ENCODE data around the gene FRMD4A. TPM values are rescaled to one million over a fixed set of nuclear protein-coding genes. Genes with fewer than 3 reads are reported as not detected.

FRMD4A gene
- total RNA-seq, 2 donors from 2014 or later, result 22.3 to 22.4 TPM

DNA sequence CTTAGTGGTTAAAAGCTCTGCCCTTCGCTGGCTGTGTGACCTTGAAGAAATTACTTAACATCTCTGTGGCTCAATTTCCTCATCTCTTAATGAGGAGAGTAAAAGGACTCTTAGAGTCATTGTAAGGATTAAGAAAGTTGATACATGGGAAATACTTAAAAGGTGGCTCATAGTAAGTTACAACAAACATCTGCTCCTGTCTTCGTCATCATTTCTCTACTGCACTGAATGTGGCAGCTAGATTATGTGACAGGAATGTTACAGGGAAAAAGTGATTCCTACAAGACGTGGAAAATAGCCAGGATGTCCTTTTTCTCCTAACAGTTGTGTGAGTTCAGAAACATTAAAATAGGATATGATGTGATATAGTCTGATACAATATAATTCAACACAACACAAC lies 184.7 kb downstream of the FRMD4A start:
- TF ChIP-seq, protein P1, sequence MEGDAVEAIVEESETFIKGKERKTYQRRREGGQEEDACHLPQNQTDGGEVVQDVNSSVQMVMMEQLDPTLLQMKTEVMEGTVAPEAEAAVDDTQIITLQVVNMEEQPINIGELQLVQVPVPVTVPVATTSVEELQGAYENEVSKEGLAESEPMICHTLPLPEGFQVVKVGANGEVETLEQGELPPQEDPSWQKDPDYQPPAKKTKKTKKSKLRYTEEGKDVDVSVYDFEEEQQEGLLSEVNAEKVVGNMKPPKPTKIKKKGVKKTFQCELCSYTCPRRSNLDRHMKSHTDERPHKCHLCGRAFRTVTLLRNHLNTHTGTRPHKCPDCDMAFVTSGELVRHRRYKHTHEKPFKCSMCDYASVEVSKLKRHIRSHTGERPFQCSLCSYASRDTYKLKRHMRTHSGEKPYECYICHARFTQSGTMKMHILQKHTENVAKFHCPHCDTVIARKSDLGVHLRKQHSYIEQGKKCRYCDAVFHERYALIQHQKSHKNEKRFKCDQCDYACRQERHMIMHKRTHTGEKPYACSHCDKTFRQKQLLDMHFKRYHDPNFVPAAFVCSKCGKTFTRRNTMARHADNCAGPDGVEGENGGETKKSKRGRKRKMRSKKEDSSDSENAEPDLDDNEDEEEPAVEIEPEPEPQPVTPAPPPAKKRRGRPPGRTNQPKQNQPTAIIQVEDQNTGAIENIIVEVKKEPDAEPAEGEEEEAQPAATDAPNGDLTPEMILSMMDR (conservative IDR thresholded peaks at IDR 0.05), result no peak
- no peak overlapping the region for H3K27ac Mint-ChIP-seq
- no peak overlapping the region for H3K27ac ChIP-seq (ENCODE audit: low read depth, low read length)
- no peaks in the 10 kb centered on the region for H3K4me1 ChIP-seq (ENCODE audit: control insufficient read depth, insufficient read depth, low read length)
- H3K4me3 Mint-ChIP-seq, result no peak overlapping the region
- H3K9me3 ChIP-seq (ENCODE audit: control insufficient read depth, low read length), result no peaks in the 10 kb centered on the region
- no peaks in the 10 kb centered on the region for H3K4me1 Mint-ChIP-seq
- H3K36me3 Mint-ChIP-seq (ENCODE audit: low read depth), result no peaks in the 10 kb centered on the region
- 92 to 100% methylated on average over 2 to 3 of the region's 3 CpGs for WGBS, 2 experiments (ENCODE audit: insufficient coverage in 1 of 2, insufficient read length in 1 of 2)
- H3K4me3 ChIP-seq (ENCODE audit: low read length), result no peak overlapping the region
- no peak overlapping the region for H3K9ac ChIP-seq (ENCODE audit: extremely low read depth, low read length, poor library complexity, severe bottlenecking)
- no peak for DNase-seq
- no peaks in the 10 kb centered on the region for H3K9me3 Mint-ChIP-seq
- H3K27me3 Mint-ChIP-seq (ENCODE audit: insufficient read depth), result no peaks in the 10 kb centered on the region
- H3K36me3 ChIP-seq (ENCODE audit: control insufficient read depth, insufficient read depth, low read length), result no peaks in the 10 kb centered on the region
- H3K27me3 ChIP-seq (ENCODE audit: control insufficient read depth, insufficient read depth, low read length, poor library complexity, severe bottlenecking), result no peaks in the 10 kb centered on the region

DNA sequence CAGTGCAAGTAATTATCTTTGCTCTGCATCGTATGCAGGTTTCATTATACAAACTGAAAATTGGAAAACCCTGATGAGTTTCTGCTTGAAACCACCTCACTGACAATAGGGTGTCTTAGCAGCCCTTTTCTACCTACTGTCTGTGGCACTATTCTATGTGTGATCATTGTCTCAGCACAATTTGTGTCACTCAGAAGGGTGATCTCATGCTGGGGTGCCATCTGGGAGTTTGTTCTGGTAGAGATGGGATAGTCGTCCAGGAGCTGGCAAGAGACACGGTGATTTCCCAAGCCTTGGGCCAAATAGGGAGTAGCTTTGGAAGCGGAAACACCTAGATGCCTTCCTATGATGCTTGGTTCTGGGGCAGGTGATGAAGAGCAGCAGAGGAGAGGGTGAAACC lies 186.3 kb downstream of the FRMD4A start:
- Histone ChIP-seq H3K36me3 (ENCODE audit: control insufficient read depth, insufficient read depth, low read length) (no peaks in the 10 kb centered on the region), H3K4me1 (ENCODE audit: control insufficient read depth, insufficient read depth, low read length) (no peaks in the 10 kb centered on the region), H3K9ac (ENCODE audit: extremely low read depth, low read length, poor library complexity, severe bottlenecking) (no peak overlapping the region), H3K27me3 (ENCODE audit: control insufficient read depth, insufficient read depth, low read length, poor library complexity, severe bottlenecking) (no peaks in the 10 kb centered on the region), H3K9me3 (ENCODE audit: control insufficient read depth, low read length) (no peaks in the 10 kb centered on the region), H3K27ac (ENCODE audit: low read depth, low read length) (no peak overlapping the region), H3K4me3 (ENCODE audit: low read length) (no peak overlapping the region)
- Mint-ChIP-seq H3K36me3 (ENCODE audit: low read depth) (no peaks in the 10 kb centered on the region), H3K9me3 (no peaks in the 10 kb centered on the region), H3K27ac (no peak overlapping the region), H3K4me3 (no peak overlapping the region), H3K27me3 (ENCODE audit: insufficient read depth) (no peaks in the 10 kb centered on the region), H3K4me1 (no peaks in the 10 kb centered on the region)
- TF ChIP-seq, protein P1 (conservative IDR thresholded peaks at IDR 0.05), result no peak
- no peak for DNase-seq
- 85 to 88% methylated on average over 4 of the region's 4 CpGs for WGBS, 2 experiments (ENCODE audit: insufficient coverage in 1 of 2, insufficient read length in 1 of 2)

DNA sequence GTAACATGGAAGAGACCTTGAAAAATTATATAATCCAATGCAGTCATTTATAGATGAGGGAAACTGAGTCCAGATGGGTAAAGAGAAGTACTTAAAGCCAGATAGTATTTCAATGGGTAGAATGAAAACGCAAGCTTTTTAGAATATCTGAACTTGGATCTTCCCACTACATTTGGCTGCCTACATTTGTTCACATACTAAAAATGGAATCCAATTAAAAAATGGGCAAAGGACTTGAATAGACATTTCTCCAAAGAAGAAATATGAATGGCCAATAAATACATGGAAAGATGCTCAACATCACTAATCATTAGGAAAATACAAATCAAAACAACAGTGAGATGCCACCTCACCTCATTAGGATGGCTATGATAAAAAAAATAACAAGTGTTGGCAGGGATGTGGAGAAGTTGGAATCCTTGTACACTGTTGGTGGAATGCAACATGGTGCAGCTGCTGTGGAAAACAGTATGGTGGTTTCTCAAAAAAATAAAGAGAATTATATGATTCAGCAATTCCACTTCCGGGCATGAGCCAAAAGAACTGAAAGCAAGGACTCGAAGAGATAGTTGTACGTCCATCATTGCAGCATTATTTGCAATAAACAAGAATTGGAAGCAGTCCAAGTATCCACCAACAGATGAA lies 188.0 kb downstream of the FRMD4A start:
- WGBS, 2 experiments (ENCODE audit: insufficient coverage in 1 of 2, insufficient read length in 1 of 2), result 79 to 87% methylated on average over 3 to 4 of the region's 4 CpGs
- no peaks in the 10 kb centered on the region for H3K9me3 Mint-ChIP-seq
- H3K36me3 Mint-ChIP-seq (ENCODE audit: low read depth), result no peaks in the 10 kb centered on the region
- Histone ChIP-seq H3K27ac (ENCODE audit: low read depth, low read length) (no peak overlapping the region), H3K4me1 (ENCODE audit: control insufficient read depth, insufficient read depth, low read length) (no peaks in the 10 kb centered on the region), H3K36me3 (ENCODE audit: control insufficient read depth, insufficient read depth, low read length) (no peaks in the 10 kb centered on the region), H3K9ac (ENCODE audit: extremely low read depth, low read length, poor library complexity, severe bottlenecking) (no peak overlapping the region), H3K9me3 (ENCODE audit: control insufficient read depth, low read length) (no peaks in the 10 kb centered on the region), H3K27me3 (ENCODE audit: control insufficient read depth, insufficient read depth, low read length, poor library complexity, severe bottlenecking) (no peaks in the 10 kb centered on the region), H3K4me3 (ENCODE audit: low read length) (no peak overlapping the region)
- no peak overlapping the region for H3K27ac Mint-ChIP-seq
- no peak for DNase-seq
- TF ChIP-seq, protein P1 (conservative IDR thresholded peaks at IDR 0.05), result no peak
- no peaks in the 10 kb centered on the region for H3K4me1 Mint-ChIP-seq
- H3K27me3 Mint-ChIP-seq (ENCODE audit: insufficient read depth), result no peaks in the 10 kb centered on the region
- H3K4me3 Mint-ChIP-seq, result no peak overlapping the region

Data from endodermal cell (in vitro differentiated cells).